GM23248 (cell line): ENCODE measurements around the gene RARB.

Source experiments
- EZH2 ChIP-seq: fragments of 200-600 bp; sonication (generic); IDR thresholded peaks from 2 replicates; pipeline ENCODE4 v1.6.1; 2018; ENCODE audit warnings: antibody characterized with exemption, mild to moderate bottlenecking; ENCODE audit not compliant: insufficient read depth, poor library complexity, severe bottlenecking
- EZH2phosphoT487 ChIP-seq: fragments of 200-600 bp; sonication (generic); IDR thresholded peaks from 2 replicates; pipeline ENCODE4 v1.6.1; 2018; ENCODE audit warnings: antibody characterized with exemption, moderate library complexity, mild to moderate bottlenecking, low read depth; ENCODE audit not compliant: insufficient read depth

DNA sequence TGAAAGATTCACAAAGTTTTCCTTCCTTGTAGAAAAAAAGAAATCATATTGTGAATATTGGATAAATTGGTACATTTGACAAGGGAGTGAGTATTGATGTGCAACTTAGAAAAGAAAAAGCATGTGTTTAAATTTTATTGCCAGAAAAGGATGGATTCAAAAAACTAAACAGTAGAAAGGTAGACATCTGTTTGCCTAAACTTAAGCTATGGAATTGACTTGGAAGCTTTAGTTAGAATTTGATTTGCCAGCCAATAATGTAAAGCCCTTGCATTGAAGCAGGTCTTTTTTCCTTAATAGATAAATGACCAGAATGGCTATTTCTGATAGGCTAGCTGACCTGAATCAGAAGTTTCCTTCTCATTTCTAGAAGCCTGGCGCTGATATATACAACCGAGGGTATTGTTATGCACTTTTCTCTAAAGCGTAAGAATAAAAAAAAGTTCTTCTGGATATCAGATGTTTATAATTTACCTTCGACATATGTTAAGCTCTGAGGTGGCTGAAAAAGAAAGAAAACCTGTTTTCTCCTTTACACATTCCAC, 4.2 kb downstream of the RARB start:
- TF ChIP-seq EZH2, result no peak
- no peak for TF ChIP-seq EZH2phosphoT487
